ENCODE data around the gene RBMS3. TPM values are rescaled to one million over a fixed set of nuclear protein-coding genes. Genes with fewer than 3 reads are reported as not detected.

RBMS3 gene
- total RNA-seq, 1 donor, result 81.1 TPM

DNA sequence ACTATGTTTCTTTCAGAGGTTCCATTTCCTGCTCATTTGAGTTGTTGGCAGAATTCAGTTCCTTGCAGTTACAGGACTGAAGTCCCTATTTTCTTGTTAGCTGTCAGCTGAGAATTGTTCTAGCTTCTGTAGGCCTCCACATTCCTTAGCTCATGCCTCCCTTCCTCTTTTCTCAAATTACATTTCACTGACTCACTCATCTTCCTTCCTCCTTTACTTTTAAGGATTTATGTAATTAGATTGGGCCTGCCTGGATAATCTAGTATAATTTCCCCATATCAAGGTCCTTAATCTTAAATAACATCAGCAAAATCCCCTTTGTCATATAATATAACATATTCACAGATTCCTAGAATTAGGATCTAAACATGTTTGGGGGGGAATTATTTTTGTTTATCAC lies 40.6 kb upstream of the RBMS3 start:
- Histone ChIP-seq H3K4me3 (ENCODE audit: insufficient read depth, low read length) (no peak overlapping the region), H3K79me2 (ENCODE audit: insufficient read depth, low read length) (no peaks in the 10 kb centered on the region), H3K4me2 (ENCODE audit: insufficient read depth, low read length) (no peak overlapping the region), H3K9me3 (ENCODE audit: low read depth, low read length) (no peaks in the 10 kb centered on the region), H3K36me3 (ENCODE audit: insufficient read depth, low read length) (no peaks in the 10 kb centered on the region), H4K20me1 (ENCODE audit: insufficient read depth, low read length) (no peaks in the 10 kb centered on the region), H3K27me3 (ENCODE audit: insufficient read depth, low read length) (no peaks in the 10 kb centered on the region), H3K27ac (ENCODE audit: low read depth, low read length) (no peak overlapping the region), H3K4me1 (ENCODE audit: insufficient read depth, low read length) (peaks cover 12% of the 10 kb centered on the region), H2AFZ (ENCODE audit: low read length) (peak overlapping the region; percentile 58)
- no peak for DNase-seq (ENCODE audit: insufficient read length, low spot score, missing footprints)
- TF ChIP-seq, protein P1, sequence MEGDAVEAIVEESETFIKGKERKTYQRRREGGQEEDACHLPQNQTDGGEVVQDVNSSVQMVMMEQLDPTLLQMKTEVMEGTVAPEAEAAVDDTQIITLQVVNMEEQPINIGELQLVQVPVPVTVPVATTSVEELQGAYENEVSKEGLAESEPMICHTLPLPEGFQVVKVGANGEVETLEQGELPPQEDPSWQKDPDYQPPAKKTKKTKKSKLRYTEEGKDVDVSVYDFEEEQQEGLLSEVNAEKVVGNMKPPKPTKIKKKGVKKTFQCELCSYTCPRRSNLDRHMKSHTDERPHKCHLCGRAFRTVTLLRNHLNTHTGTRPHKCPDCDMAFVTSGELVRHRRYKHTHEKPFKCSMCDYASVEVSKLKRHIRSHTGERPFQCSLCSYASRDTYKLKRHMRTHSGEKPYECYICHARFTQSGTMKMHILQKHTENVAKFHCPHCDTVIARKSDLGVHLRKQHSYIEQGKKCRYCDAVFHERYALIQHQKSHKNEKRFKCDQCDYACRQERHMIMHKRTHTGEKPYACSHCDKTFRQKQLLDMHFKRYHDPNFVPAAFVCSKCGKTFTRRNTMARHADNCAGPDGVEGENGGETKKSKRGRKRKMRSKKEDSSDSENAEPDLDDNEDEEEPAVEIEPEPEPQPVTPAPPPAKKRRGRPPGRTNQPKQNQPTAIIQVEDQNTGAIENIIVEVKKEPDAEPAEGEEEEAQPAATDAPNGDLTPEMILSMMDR (IDR thresholded peaks at IDR 0.05; ENCODE audit: extremely low read depth, low read depth, low read length), result no peak

DNA sequence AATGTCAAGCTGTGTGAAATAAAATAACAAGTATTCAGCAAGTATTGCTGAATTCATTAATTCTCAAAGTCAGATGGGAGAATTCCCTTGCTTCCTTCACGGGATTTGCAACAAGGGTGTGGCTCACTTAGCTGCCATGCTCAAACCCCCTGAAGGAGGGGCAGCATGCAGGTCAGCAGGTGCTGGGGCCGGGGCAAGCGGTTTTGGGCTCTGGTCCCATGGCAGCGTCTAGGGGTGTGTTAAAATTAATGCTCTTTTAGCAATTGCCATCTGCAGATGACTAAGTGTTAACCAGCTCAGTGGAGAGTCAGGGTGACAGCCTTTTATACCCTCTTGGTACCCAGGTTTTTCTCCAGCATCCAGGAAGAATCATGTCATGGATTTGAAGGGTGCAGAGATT lies 40.0 kb upstream of the RBMS3 start:
- no peaks in the 10 kb centered on the region for H3K9me3 ChIP-seq (ENCODE audit: low read depth, low read length)
- no peak overlapping the region for H3K4me2 ChIP-seq (ENCODE audit: insufficient read depth, low read length)
- H3K79me2 ChIP-seq (ENCODE audit: insufficient read depth, low read length), result no peaks in the 10 kb centered on the region
- TF ChIP-seq, protein P1 (IDR thresholded peaks at IDR 0.05; ENCODE audit: extremely low read depth, low read depth, low read length), result no peak
- no peak overlapping the region for H3K27ac ChIP-seq (ENCODE audit: low read depth, low read length)
- no peaks in the 10 kb centered on the region for H3K27me3 ChIP-seq (ENCODE audit: insufficient read depth, low read length)
- H3K36me3 ChIP-seq (ENCODE audit: insufficient read depth, low read length), result no peaks in the 10 kb centered on the region
- H3K4me1 ChIP-seq (ENCODE audit: insufficient read depth, low read length), result peaks cover 12% of the 10 kb centered on the region
- H4K20me1 ChIP-seq (ENCODE audit: insufficient read depth, low read length), result no peaks in the 10 kb centered on the region
- no peak for DNase-seq (ENCODE audit: insufficient read length, low spot score, missing footprints)
- H3K4me3 ChIP-seq (ENCODE audit: insufficient read depth, low read length), result no peak overlapping the region
- H2AFZ ChIP-seq (ENCODE audit: low read length), result peak overlapping the region; percentile 15

DNA sequence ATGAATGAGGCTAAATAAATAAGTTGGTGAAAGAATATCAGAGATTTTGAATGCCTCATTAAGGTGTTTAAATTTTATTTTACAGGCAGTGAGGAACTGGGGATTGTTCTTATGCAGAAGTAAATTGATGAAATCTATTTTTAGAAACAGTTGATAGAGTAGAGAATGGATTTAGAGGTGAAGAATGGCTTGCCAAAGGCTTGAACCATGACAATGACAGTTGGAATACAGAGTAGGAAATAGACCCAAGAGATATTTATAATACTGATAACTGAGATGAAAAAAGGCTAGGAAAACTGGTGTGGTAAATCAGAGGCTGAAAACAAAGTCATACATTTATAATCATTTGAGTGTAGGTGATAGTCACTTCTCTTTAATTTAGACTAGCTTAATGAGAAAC lies 39.0 kb upstream of the RBMS3 start:
- Histone ChIP-seq H3K36me3 (ENCODE audit: insufficient read depth, low read length) (no peaks in the 10 kb centered on the region), H3K27me3 (ENCODE audit: insufficient read depth, low read length) (no peaks in the 10 kb centered on the region), H3K4me3 (ENCODE audit: insufficient read depth, low read length) (no peak overlapping the region), H3K79me2 (ENCODE audit: insufficient read depth, low read length) (no peaks in the 10 kb centered on the region), H3K4me1 (ENCODE audit: insufficient read depth, low read length) (peaks cover 12% of the 10 kb centered on the region), H3K27ac (ENCODE audit: low read depth, low read length) (no peak overlapping the region), H3K9me3 (ENCODE audit: low read depth, low read length) (no peaks in the 10 kb centered on the region), H4K20me1 (ENCODE audit: insufficient read depth, low read length) (no peaks in the 10 kb centered on the region), H2AFZ (ENCODE audit: low read length) (no peak overlapping the region), H3K4me2 (ENCODE audit: insufficient read depth, low read length) (no peak overlapping the region)
- TF ChIP-seq, protein P1 (IDR thresholded peaks at IDR 0.05; ENCODE audit: extremely low read depth, low read depth, low read length), result no peak
- DNase-seq (ENCODE audit: insufficient read length, low spot score, missing footprints), result no peak

DNA sequence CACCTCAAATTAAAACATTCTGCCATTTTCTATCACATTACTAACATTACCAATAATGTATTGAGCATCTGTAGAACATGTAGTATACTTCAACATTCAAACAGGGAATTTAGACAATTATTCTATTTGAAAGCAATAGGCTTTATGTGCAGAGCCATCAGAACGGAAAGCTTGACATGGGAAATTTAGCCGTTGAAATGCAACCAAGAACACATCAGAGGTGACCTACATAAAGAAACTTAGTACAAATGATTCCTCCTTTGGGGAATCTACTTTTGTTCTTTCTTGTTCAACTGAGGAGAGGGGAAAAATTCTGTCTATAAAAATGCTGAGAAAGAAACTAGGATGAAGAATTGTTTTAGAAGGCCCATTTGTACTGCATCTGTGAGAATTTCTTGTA lies 38.6 kb upstream of the RBMS3 start:
- Histone ChIP-seq H4K20me1 (ENCODE audit: insufficient read depth, low read length) (no peaks in the 10 kb centered on the region), H3K27me3 (ENCODE audit: insufficient read depth, low read length) (no peaks in the 10 kb centered on the region), H3K4me1 (ENCODE audit: insufficient read depth, low read length) (peaks cover 12% of the 10 kb centered on the region)

More for the DNA sequence above, 38.6 kb upstream of the RBMS3 start:
- TF ChIP-seq, protein P1 (IDR thresholded peaks at IDR 0.05; ENCODE audit: extremely low read depth, low read depth, low read length), result no peak
- Histone ChIP-seq H3K27ac (ENCODE audit: low read depth, low read length) (no peak overlapping the region), H2AFZ (ENCODE audit: low read length) (no peak overlapping the region), H3K79me2 (ENCODE audit: insufficient read depth, low read length) (no peaks in the 10 kb centered on the region), H3K36me3 (ENCODE audit: insufficient read depth, low read length) (no peaks in the 10 kb centered on the region), H3K4me2 (ENCODE audit: insufficient read depth, low read length) (no peak overlapping the region), H3K9me3 (ENCODE audit: low read depth, low read length) (no peaks in the 10 kb centered on the region), H3K4me3 (ENCODE audit: insufficient read depth, low read length) (no peak overlapping the region)
- no peak for DNase-seq (ENCODE audit: insufficient read length, low spot score, missing footprints)

Measured in osteoblast (primary cell).